Hindlimb muscle (tissue), 1 donor: Measurements from ENCODE around the gene ZYG11B. TPM values are rescaled to one million over a fixed set of nuclear protein-coding genes. Genes with fewer than 3 reads are reported as not detected.
"Not testable (repeated sequence)": the region's sequence is repeated elsewhere in the genome, so short reads cannot be mapped to it uniquely, and the experiment has no call there.

Experiments used
- DNase-seq: peaks from one replicate; pipeline ENCODE4 v3.0.0-alpha.2; 2013
- polyA plus RNA-seq: library from polyadenylated mRNA; unstranded; fragments of 120-200 nt; gene quantifications from one replicate; pipeline ENCODE4 v1.2.1, GENCODE V29; 2013; ENCODE audit not compliant: insufficient read length

The ZYG11B gene
- polyA plus RNA-seq = 39.0 TPM

DNA sequence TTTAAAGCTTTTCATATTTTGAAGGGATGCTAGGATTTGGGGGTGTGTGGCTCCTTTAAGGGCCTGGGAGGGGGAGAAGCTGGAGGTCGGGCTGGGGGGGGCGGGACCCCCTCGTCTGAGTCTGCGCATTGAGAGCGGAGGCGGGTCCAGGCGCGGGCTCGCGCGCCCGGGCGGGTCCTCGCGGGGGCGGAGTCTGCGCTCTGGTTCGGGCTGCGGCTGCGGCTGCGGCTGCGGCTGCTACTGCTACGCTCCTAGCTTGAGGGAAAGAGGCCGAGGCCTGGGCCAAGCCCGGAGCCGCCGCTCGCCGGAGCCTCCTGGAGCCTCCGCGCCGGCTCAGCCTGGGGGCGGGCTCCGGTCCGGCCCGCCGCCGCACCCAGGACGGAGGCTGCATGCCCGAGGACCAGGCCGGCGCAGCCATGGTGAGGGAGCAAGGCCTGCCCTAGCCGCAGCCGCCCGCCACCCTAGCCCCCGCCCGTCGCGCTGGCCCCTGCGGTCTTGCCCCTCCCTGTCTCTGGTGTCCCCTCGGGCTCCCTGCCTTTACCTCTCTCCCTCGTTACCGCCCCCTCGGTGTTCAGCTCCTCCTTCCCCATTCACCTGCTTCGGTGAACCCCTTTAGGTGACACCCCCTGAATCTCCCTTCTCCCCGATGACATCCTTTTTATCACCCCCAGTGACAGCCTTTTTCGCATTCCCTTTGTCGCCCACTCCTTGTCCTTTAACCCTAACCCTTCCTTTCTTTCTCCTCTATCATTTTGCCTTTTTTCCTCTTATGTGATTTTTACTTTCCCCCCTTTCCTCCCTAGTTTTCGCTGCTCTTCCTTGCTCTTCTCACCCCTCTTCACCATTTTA, at the start of gene ZYG11B:
TSS of gene ZYG11B (plus strand) at position 189 of the 849 bp plus-strand sequence. CDS start at position 390, 201 bp downstream.
- DNase-seq = peak; percentile 90

DNA sequence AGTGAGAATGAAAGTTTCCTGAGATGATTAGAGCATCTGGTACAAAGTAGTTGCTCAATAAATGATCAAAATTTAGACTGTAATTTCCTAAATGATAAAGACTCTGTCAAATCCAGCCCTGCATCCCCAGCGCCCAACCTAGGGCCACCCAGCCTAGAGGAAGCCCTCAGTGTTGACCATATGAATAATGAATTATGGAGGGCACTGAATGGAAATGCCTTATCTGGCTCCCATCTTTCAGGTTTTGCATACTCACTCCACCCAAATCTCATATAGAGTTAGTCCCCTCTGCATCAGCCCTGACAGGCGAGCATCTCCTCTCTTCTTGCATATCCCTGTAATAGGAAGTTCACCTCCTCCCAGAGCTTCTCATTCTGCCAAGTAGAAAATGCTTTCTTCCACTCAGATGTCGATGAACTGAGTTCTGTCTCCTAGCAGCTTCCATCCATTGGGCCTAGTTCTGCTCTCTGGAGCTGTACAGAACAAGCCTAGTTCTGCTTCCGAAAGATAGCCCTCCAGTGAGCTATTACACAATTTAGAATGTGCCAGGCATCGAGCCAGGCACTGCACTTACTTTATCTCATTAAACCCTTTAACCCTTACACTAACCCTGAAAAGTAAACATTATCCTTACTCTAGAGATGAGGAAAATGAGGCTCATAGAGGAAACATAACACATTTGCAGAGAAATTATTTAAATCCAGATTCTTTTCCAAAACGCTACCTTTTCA, 49.0 kb upstream of the ZYG11B start:
- no peak for DNase-seq

DNA sequence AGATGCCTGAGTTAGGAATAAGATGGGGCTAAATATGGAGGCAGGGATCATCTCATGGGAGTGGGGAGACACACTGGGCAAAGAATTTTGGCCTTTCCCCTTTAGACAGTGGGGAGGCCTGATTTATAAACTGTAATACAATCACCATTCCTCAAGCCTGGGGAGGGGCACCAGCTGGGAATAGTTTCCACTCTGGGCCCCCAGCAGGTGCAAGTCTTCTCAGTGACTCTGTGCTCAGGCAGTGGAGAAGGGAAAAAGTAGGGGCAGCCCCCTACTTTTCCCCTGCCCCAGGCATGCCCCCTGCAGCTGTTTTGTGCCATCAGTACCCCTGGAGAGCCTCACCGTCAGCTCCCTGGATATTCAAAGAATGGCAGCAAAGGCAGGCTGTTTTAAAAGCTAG, 47.2 kb upstream of the ZYG11B start:
- no peak for DNase-seq

DNA sequence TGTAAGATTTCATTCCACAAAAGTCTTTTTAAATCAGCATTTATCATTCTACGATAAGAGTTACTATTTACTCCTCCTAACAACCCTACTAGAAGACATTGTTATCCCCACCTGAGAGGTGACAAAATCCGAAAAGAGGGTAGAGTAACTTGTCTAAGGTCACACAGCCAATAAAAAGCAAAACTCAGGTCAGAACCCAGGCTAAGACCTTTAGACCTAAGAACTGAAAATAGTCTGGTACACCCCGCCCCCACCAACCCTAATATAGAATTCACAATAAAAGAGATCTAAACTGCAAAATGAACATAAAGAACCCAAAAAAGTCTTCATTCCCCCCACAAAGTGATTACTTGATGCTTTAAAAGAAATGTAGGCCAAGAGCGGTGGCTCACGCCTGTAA, 46.8 kb upstream of the ZYG11B start:
- DNase-seq = no peak

DNA sequence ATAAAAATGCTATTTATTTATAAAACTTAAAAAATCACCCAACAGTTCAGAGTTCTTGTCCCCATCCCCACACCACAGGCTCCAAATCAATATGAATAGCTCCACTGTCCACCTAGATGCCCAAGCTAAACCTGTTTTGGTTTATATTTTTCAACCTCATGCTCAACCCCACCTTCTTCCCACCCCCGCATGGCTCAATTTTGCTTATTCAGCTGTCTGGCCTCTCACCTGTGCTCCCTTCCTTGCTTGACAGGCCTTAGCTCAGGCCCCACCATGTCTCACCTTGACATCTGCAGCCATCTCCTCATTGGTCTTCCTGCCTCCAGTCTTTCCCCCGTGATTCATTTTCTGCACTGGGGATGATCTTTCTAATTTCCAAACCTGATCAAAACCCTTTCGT, 45.9 kb upstream of the ZYG11B start:
- no peak for DNase-seq

DNA sequence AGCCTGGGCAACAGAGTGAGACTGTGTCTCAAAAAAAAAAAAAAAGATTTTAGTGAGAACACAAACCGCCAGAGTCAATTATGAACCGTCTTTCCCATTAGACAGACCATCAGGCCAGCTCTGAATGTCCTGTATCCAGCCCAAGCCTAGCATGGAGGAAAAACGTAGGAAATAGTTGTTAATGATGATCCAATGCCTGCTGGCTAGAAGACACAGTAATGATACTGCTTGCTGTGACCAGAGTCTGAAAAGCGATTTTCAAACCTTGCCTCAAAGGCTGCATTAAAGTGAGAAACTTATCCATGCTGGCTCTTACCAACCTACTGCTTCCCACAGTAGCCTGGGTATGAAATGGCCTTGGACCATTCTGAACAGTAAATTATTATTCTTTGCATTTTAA, 45.1 kb upstream of the ZYG11B start:
- DNase-seq = no peak

DNA sequence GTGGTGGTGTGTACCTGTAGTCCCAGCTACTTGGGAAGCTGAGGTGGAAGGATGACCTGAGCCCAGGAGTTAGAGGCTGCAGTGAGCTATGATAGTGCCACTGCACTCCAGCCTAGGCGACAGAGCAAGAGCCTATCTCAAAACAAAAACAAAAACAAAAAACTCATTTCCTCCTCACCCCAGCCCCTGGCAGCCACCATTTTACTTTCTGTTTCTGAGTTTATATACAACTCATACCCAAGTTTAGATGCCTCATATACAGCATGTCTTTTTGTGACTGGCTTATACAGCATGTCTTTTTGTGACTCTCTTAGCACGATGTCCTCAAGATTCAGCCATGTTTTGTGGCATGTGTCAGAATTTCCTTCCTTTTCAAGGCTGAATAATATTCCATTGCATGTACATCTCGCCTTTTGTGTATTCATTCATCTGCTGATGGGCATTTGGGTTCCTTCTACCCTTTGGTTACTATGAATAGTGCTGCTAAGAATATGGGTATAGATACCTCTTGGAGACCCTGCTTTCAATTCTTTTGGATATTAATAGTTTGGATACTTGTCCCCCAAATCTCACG, 42.8 kb upstream of the ZYG11B start:
- DNase-seq = no peak

DNA sequence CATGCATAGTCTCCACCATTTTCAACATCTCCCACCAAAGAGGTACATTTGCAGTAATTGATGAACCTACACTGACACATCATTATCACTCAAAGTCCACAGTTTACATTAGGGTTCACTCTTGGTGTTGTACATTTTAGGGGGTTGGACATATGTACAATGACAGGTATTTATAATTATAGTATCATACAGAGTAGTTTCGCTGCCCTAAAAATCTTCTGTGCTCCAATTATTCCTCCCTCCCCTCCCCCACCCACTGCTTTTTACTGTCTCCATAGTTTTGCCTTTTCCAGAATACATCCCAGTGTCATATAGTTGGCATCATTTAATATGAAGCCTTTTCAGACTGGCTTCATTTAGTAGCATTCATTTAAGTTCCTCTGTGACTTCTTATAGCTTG, 41.7 kb upstream of the ZYG11B start:
- DNase-seq = no peak

DNA sequence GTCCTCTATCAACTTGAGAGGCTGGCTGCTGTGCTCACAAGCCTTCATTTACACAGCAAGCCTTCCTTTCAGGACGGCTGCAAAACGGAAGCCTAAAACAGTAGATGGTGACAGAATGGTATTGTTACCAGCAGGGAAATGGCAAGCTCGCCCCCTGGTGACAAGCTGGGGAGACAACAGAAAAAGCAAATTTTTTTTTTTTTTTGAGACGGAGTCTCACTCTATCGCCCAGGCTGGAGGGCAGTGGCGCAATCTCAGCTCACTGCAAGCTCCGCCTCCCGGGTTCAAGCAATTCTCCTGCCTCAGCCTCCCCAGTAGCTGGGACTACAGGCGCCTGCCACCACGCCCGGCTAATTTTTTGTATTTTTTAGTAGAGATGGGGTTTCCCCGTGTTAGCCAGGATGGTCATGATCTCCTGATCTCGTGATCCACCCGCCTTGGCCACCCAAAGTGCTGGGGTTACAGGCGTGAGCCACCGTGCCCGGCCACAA, 39.9 kb upstream of the ZYG11B start:
- peak; percentile 61 for DNase-seq

DNA sequence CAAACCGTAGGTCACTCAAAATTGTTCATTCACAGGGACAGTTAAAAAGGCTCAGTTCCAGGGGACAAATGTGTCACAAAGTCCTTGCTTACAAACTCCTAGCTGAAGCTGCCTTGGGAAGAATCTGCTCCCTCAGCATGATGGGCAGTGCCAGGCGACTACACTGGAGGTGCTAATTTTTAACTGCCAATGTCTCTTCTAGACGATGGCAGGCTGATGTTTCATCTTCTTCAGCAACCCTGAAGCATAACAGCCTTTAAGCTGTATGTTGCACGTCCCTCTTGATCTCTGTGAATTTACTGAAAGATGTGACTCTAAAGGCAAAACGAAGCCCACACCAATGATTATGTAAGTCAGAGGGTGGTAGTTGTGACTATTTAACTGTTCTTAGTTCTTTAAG, 39.4 kb upstream of the ZYG11B start:
- DNase-seq = no peak

DNA sequence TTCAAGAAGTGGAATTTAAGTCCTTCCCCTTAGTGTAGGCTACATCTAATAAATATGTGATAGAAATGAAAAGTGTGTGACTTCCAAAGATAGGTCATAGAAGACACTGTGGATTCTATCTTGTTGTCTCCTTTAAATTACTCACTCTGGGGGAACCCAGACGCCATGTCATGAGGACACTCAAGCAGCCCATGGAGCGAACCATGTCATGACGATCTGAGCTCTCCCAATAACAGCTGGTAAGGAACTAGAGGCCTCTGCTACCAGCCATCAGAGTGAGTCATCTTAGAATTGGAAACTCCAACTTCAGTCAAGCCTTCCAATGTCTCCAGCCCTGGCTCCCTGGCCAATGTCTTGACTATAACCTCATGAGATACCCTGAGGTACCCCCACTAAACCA, 34.4 kb upstream of the ZYG11B start:
- DNase-seq = no peak

DNA sequence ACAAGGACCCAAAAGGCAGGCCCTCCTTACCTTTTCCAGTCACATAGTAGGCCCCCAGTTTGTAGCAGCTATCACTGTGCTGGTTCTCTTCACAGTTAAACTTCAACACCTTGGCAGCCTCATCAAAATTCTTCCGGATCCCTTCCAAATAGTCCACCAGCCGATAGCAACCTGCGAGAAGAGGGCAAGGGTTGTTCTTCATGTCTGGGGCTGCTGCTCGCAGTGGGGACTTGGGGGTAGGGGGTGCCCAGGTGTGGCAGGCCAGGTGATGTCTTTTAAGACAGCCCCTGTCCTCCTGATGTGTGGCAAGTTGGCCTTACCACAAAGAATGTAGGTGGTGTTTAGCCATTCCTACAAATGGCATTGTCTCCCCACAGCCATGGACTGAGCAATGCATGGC, 33.6 kb upstream of the ZYG11B start:
- no peak for DNase-seq

DNA sequence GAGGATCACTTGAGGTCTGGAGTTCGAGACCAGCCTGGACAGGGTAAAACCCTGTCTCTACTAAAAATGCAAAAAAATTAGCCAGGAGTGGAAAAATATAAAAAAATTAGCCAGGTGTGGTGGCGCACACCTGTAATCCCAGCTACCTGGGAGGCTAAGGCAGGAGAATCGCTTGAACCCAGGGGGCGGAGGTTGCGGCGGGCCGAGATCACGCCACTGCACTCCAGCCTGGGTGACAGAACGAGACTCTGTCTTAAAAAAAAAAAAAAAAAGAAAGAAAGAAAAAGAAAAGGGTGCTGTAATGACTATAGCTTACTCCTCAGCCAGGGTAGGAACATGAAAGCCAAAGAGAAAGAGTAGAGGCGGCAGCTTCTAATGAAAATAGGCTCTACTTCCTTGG, 32.9 kb upstream of the ZYG11B start:
- DNase-seq = not testable (repeated sequence)

DNA sequence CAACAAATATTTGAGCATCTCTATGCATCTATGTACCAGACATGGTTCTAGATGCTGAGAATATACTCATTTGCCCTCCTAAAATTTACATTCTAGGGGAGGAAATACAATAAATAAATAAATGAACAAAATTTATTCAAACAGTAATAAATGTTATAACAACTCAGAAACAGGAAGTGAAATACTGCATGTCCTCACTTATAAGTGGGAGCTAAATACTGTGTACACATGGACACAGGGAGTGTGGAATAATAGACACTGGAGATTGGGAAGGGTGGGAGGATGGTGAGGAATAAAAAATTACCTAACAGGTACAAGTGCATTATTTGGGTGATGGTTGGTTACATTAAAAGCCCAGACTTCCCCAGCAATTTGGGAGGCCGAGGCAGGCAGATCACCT, 32.4 kb upstream of the ZYG11B start:
- no peak for DNase-seq

DNA sequence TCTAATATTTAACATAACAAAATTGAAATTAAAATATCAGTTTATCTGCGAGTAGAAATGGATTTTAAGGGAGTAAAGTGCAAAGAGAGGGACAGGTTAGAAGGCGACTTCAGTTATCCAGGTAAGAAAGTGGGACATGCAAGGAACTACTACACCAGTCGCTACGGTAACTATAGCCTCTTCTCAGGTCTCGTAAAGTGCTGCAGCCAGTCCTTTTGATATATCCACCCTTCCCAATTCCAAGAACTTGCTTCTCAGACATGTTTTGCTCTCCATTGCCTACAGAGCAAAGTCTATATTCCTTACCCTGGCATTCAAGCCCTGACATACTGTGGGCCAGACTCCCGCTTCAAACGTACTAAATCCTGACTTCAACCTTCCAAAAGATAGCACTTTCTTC, 30.6 kb upstream of the ZYG11B start:
- no peak for DNase-seq

DNA sequence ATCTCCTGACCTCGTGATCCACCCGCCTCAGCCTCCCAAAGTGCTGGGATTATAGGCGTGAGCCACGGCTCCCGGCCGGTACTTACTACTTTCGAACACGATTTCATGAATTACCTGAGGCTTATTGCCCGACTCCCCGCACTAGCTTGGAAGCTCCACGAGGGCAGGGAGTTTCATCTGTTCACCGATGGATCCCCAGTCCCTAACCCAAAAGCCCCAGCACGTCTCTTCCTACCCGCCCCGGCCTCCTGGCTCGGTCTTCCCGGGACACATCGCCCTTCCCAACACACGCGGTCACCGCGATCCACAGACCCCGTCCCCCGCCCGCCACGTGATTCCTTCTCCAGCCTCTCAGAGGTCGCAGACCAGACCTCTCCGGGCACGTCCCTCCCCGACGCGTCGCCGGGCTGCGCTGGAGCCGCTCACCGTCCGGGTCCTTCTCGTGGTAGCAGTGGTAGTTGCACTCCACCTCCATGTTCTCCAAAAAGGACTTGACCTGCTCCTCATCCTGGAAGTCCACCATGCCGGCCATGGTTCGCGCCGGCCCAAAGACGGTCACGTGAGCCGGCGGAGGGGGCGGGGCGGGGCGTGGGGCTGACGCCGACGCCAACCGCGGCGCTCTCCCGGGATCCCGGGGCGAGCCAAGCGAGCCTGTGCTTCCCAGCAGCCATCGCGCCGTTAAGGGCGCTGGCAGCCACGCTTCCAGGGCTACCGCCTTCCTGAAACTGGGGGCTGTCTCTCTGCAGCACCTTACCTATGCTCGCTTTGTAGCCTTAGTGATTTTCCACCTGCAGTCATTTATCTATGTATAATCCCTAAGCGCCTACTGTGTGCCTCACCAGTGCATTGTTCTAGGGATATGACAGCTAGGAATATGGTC, 28.2 kb upstream of the ZYG11B start, which contains the start of gene COA7:
TSS of gene COA7 (minus strand) at position 553 of the 880 bp plus-strand sequence. CDS start at position 532, 21 bp downstream.
- peak; percentile 88 for DNase-seq

DNA sequence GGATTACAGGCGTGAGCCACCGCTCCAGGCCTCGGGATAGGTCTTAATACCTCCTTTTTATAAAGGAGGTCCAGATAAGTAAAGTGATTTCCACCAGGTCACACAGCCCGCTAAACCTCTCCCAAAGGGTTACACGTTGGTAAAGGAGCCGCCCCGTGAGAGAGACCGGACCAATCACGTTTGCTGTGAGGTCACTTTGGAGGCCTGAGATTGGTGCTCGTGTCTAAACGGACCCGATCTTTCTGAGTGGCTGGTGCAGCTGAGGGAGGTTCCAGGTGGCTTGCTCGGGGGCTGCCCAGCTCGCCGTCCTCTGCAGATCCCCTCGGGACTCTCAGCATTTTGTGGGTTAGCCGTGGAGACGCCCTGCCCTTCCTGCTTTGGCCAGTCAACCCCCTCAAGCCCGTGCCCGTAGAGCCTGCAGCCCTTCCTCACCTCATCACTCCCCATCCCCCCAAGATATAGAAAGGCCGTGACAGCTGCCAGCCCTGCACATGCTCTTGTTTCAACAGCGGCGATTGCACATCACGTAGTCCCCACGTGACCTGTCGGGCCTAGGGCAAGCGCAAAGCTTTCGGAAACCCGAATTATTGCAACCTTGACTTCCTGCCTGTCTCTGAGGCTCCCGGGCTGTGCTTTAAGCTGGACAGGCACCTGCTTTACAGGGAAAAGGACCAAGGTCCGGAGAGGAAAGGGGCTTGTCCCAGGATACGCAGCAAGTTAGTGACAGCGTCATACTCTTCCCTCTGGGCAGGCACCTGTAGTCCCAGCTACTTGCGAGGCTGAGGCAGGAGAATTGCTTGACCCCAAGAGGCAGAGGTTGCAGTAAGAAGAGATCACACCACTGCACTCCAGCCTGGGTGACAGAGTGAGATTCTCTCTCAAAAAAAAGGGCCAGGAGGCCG, 23.1 kb upstream of the ZYG11B start:
- DNase-seq = peak; percentile 83

DNA sequence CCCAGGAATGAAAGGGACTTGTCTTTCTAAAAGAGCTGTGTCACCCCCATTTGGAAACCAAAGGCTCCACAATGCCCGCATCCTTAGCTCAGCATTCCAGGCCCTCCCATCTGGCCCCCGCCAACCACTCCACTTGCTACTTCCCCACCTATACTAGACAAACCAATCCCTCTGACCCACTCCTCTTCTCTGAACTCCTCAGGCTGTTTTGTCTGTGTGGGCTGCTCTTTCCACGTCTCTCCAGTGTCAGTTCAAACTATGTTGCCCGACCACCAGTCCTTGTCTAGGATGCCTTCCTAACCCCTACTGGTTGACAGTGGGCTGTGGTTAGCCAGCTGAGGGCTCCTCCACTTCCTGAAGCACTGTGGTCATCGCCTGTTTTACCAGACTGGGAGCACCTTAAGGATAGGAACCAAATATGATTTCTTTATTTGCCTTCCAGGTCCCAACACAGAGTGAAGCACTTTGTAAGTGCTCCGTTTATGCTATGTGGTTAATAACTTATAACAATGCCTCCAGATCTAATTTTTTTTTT, 20.1 kb upstream of the ZYG11B start:
- DNase-seq = no peak

DNA sequence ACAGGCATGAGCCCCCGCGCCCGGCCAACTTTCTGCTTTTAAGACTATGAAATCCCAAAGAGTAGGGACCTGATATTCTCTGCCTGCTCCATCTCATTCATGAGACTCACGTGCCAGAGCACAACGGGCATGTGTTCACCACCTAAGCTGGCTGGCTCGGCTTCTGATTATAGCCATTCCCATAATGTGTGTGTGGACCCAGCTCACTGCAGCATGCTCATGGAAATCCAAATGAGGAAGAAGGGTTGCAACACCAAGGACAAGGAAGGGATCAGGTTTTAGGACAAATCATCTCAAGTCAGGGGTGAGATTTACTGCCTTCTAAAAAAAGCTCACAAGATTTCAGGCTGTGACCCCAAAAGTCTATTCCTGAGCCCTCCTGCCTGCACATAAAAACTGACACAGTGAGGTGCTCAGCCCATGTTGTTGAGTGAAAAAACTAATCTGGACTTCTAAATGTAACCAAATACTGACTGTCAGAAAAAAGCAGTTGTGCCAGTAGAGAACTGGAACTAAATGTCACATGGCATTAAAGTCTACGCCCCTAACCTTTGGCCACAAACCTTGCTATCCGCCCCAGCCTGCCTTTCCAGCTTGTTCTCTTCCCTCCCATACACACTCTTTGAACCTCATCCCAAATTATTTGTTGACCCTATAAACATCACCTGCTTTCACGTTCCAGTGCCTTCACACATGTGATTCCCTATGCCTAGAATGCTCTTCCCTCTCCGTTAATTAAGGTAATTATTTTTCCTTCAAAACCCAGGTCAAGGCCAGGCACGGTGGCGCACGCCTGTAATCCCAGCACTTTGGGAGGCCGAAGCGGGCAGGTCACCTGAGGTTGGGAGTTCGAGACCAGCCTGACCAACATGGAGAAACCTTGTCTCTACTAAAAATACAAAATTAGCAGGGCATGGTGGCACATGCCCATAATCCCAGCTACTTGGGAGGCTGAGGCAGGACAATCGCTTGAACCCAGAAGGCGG, 19.0 kb upstream of the ZYG11B start:
- DNase-seq = no peak
